HepG2 (cell line): ENCODE results near the gene ABCC2. TPM values are rescaled to one million over a fixed set of nuclear protein-coding genes. Genes with fewer than 3 reads are reported as not detected.

Experiments
- ATAC-seq: fragments of 200-7000 bp; cut with Tn5 transposase; 3 replicates; pipeline ENCODE4 v1.9.1; 2020; ENCODE audit warnings: mild to moderate bottlenecking, moderate library complexity
- BruUV-seq: library from RNA; stranded (reverse); fragments of 400-500 nt; replicated peaks from 2 replicates; lab custom pipeline; 2021; lab: Mats Ljungman, UMichigan
- CTCF ChIA-PET: fragments of 300-600 bp; formaldehyde crosslinking; extraction: SDS; loops from one replicate; lab custom pipeline; 2021; ENCODE audit warnings: low total read pairs, inconsistent platforms, low intra/inter-chr PET ratio; lab: Yijun Ruan, JAX
- POLR2A ChIA-PET: fragments of 350-600 bp; sonication (Branson Sonifier 250); formaldehyde crosslinking; loops from one replicate; lab custom pipeline; 2020; ENCODE audit warnings: antibody characterized with exemption, inconsistent platforms; lab: Yijun Ruan, JAX
- DNase-seq: peaks from one replicate; pipeline ENCODE4 v3.0.0-alpha.2; 2015; ENCODE audit warnings: low spot score
- FAIRE-seq: peaks from 3 replicates; lab custom pipeline; 2011; peaks lifted over from hg19 to GRCh38; lab: Jason Lieb, UNC
- H2AFZ ChIP-seq: one replicate; pipeline ENCODE4 v1.6.1; 2011; ENCODE audit warnings: low read length, inconsistent platforms
- H3K27ac ChIP-seq: fragments of 300-600 bp; 3 replicates; pipeline ENCODE4 v1.8.0; 2011; ENCODE audit warnings: mixed run types, mild to moderate bottlenecking, mixed read lengths, low read length, inconsistent platforms; ENCODE audit not compliant: insufficient read depth; ENCODE audit errors: extremely low read length
- H3K27me3 ChIP-seq, 2 experiments: fragments of 200-600 bp in 1 of 2; 2 replicates in 1 of 2; 3 replicates in 1 of 2; pipeline versions ENCODE4 v1.6.0 to v1.8.0; 2011; ENCODE audit warnings: low read length in 2 of 2, mild to moderate bottlenecking in 2 of 2, moderate library complexity in 2 of 2, inconsistent platforms in 1 of 2; ENCODE audit not compliant: insufficient read depth in 2 of 2, control insufficient read depth in 1 of 2
- H3K36me3 ChIP-seq, 2 experiments: fragments of 200-600 bp in 1 of 2; replicated peaks in 1 of 2; 2 replicates in 1 of 2; 3 replicates in 1 of 2; pipeline versions ENCODE4 v1.5.1 to v1.8.0; 2011; ENCODE audit warnings: low read length in 2 of 2, inconsistent platforms in 1 of 2; ENCODE audit not compliant: insufficient read depth in 2 of 2, control insufficient read depth in 1 of 2
- H3K4me1 ChIP-seq: 2 replicates; pipeline ENCODE4 v1.5.1; 2012; ENCODE audit warnings: low read length, inconsistent platforms; ENCODE audit not compliant: insufficient read depth
- H3K4me2 ChIP-seq: 2 replicates; pipeline ENCODE4 v1.6.0; 2011; ENCODE audit warnings: low read depth, low read length, inconsistent platforms
- H3K4me3 ChIP-seq, 3 experiments: fragments of 200-600 bp in 1 of 3; sonication (generic), shearing (Covaris generic) in 1 of 3; replicated peaks in 1 of 3; 2 replicates each; pipeline ENCODE4 v1.5.1; 2011 to 2016; ENCODE audit warnings: low read length in 3 of 3, inconsistent platforms in 2 of 3, low read depth in 2 of 3, mild to moderate bottlenecking in 2 of 3, control low read depth in 1 of 3, mixed read lengths in 1 of 3; ENCODE audit not compliant: insufficient read depth in 1 of 3
- H3K79me2 ChIP-seq: one replicate; pipeline ENCODE4 v1.6.1; 2011; ENCODE audit warnings: low read length, inconsistent platforms; ENCODE audit not compliant: insufficient read depth
- H3K9ac ChIP-seq: 2 replicates; pipeline ENCODE4 v1.6.0; 2011; ENCODE audit warnings: mild to moderate bottlenecking, low read depth, low read length, inconsistent platforms; ENCODE audit not compliant: insufficient read depth
- H3K9me3 ChIP-seq: 2 replicates; pipeline ENCODE4 v1.5.1; 2012; ENCODE audit warnings: mild to moderate bottlenecking, low read length
- H4K20me1 ChIP-seq: 2 replicates; pipeline ENCODE4 v1.6.0; 2011; ENCODE audit warnings: inconsistent platforms, mild to moderate bottlenecking, low read length, moderate library complexity; ENCODE audit not compliant: insufficient read depth
- ATF7-NPFF ChIP-seq: sonication (generic); formaldehyde crosslinking; IDR thresholded peaks from 2 replicates; pipeline ENCODE4 v1.8.1; 2023; ENCODE audit warnings: mild to moderate bottlenecking, low read depth, missing genetic modification reagents, moderate library complexity
- CENPX ChIP-seq: sonication (generic); formaldehyde crosslinking; IDR thresholded peaks from 2 replicates; pipeline ENCODE4 v1.9.0; 2021; ENCODE audit warnings: mild to moderate bottlenecking, missing genetic modification reagents, moderate library complexity
- KAT8 ChIP-seq: IDR thresholded peaks from 2 replicates; pipeline ENCODE4 v1.6.1; 2016; ENCODE audit warnings: missing genetic modification reagents, missing compliant biosample characterization
- MYC ChIP-seq: sonication (generic); formaldehyde crosslinking; IDR thresholded peaks from 2 replicates; pipeline ENCODE4 v1.9.0; 2021; ENCODE audit warnings: missing genetic modification reagents, borderline replicate concordance
- RCOR2 ChIP-seq: IDR thresholded peaks from 2 replicates; pipeline ENCODE4 v1.6.1; 2016; ENCODE audit warnings: missing biosample characterization, missing genetic modification reagents
- YEATS4 ChIP-seq: sonication (generic); formaldehyde crosslinking; IDR thresholded peaks from 2 replicates; pipeline ENCODE4 v1.4.0; 2020; ENCODE audit warnings: missing genetic modification reagents, borderline replicate concordance
- ZBTB8A ChIP-seq: sonication (generic); formaldehyde crosslinking; IDR thresholded peaks from 2 replicates; pipeline ENCODE4 v1.4.0; 2020; ENCODE audit warnings: mild to moderate bottlenecking, low read depth, missing genetic modification reagents, borderline replicate concordance
- ZGPAT ChIP-seq: IDR thresholded peaks from 2 replicates; pipeline ENCODE4 v1.6.1; 2016; ENCODE audit warnings: mild to moderate bottlenecking
- ZNF10 ChIP-seq: sonication (generic); formaldehyde crosslinking; IDR thresholded peaks from 2 replicates; pipeline ENCODE4 v1.4.0; 2020; ENCODE audit warnings: mild to moderate bottlenecking, low read depth, missing genetic modification reagents, borderline replicate concordance
- ZNF652 ChIP-seq: IDR thresholded peaks from 2 replicates; pipeline ENCODE4 v1.6.1; 2016; ENCODE audit warnings: low read depth, borderline replicate concordance
- WGBS: methylation state at CpG from one replicate; pipeline ENCODE4 v1.1.6; 2017; ENCODE audit warnings: low lambda C conversion rate; 5-methylcytosine and 5-hydroxymethylcytosine counted together
- in situ Hi-C: cut with HindIII; loops from 2 replicates; pipeline ENCODE4 v1.10.0; 2017; ENCODE audit warnings: low pct_unique_long_range_greater_than_20kb; ENCODE audit not compliant: extremely low pct_ligation_motif_present
- intact Hi-C: fragments of 100-400 bp; cut with micrococcal nuclease; formaldehyde crosslinking; loops from one replicate; pipeline ENCODE4 v1.10.0; 2022; ENCODE audit not compliant: unreplicated experiment
- polyA plus RNA-seq, 8 experiments: library from polyadenylated mRNA; depleted of rRNA in 3 of 8; stranded (reverse) in 7 of 8; unstranded in 1 of 8; fragments of >200 nt; fragmentation: Illumina TruSeq in 4 of 8; extraction: Trizol in 4 of 8; gene quantifications; 2 replicates each; pipeline versions ENCODE4 v1.2.1 to v1.2.3, GENCODE V29; 2011 to 2016; ENCODE audit warnings: low read depth in 4 of 8, missing spikeins in 1 of 8, mixed read lengths in 1 of 8; ENCODE audit not compliant: insufficient read depth in 1 of 8
- total RNA-seq, 5 experiments: library from RNA; depleted of rRNA; stranded (reverse); fragments of >200 nt; fragmentation: Illumina TruSeq; extraction: Trizol; gene quantifications; 2 replicates each; pipeline ENCODE4 v1.2.3, GENCODE V29; 2016; ENCODE audit warnings: low read depth in 1 of 5

ABCC2 gene
- total and polyA plus RNA-seq, 2 of the 13 experiments (the other 11 are each of a cell fraction or from before 2014, with no cell fraction given): 181 to 497 TPM

GRCh38 chr10:99883523-99883922 lies 101.1 kb downstream of the ABCC2 start:
- Histone ChIP-seq H3K36me3 (peaks cover 26 to 76% of the 10 kb centered on the region in 2 experiments; a peak in 4 of 5 replicates), H3K79me2 (no peaks in the 10 kb centered on the region), H2AFZ (no peak overlapping the region), H3K27ac (no peak overlapping the region), H3K4me1 (no peaks in the 10 kb centered on the region), H3K9me3 (no peaks in the 10 kb centered on the region), H3K4me2 (no peak overlapping the region), H4K20me1 (no peaks in the 10 kb centered on the region), H3K27me3 (no peaks in the 10 kb centered on the region), H3K9ac (no peak overlapping the region), H3K4me3 (no peak overlapping the region)
- ChIA-PET CTCF (no interaction called here), POLR2A (interaction anchor here (0.6 kb wide), 1 partner anchor 24 kb away, joined by 3 read pairs; no protein-coding TSS in a partner anchor)
- no peak for ATAC-seq
- FAIRE-seq: no peak
- TF ChIP-seq ZBTB8A (no peak), MYC (CRISPR knock-in tag) (no peak), ATF7-NPFF (CRISPR knock-in tag) (no peak), ZNF652 (CRISPR knock-in tag) (no peak), KAT8 (CRISPR knock-in tag) (no peak), YEATS4 (no peak), RCOR2 (CRISPR knock-in tag) (no peak), CENPX (CRISPR knock-in tag) (no peak), ZGPAT (CRISPR knock-in tag) (no peak), ZNF10 (CRISPR knock-in tag) (no peak)
- no peak for DNase-seq
- WGBS: 94% methylated on average over 2 of the region's 2 CpGs
- in situ Hi-C loops (no loop called here), intact Hi-C loops (no loop called here)
- BruUV-seq: no TSS peak
